Measurements from ENCODE around the gene CD86.

CD86 gene

GRCh38 chr3:122060040-122060698 lies 5.0 kb downstream of the CD86 start:
- no peak for DNase-seq

- DNase-seq = no peak
Observed at GRCh38 chr3:122063908-122064307, 8.7 kb downstream of the CD86 start.

DNA sequence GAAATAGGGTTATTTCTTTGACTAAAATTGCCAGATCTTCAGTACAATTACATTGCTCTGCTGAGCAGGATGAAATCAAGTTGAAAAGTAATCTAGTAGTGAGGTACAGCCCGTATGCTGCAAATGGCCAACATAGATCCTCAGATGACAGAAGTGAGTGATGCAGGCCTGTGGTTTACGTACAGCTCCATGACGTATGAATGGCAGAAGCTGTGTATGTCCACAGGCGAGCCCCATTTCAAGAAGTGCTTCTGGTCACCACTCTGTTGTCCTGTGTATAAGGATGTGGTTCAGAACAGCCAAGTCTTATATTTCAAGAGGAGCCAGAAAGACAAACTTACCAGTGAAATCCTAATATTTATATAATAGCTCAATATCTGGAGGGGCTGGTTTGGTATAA lies 9.2 kb downstream of the CD86 start:
- DNase-seq = no peak

DNA sequence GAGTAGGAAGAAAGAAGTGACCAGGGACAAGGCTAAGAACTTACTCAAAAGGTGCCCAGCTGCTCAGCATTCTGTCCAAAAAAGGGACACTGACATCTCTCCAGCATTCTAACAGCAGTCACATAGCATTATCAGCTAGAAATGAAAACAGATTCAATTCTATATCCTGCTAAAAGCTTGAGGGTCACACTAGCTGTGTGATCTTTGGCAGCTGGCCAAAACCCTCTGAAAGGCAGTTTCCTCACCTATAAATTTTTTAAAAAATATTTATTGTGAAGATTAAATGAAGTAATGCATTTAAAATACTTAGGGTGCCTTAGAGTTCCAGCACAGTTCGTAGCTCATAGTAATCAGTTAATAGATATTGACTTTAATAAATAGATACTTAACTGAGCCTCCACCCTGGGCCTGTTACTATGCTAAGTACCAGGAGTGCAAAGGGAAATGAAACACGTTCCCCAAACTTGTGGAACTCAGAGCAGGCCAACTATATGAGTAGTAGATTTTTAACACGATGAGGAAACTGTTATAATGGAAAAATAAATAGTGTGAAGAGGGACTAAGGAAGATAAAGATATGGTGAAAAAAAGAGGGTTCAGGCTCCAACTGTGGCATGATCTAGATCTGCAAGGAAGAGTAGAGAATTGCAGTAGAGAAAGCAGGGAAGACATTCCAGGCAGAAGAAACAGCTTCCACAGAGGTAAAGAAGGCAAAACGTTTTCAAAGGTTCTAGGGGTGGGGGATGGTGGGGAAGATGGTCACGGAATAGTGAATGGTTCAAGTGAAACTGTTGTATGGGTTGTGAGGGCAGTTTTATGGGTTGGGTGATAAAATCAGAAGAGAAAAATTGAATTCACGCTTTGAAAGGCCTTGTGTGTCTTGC lies 11.4 kb downstream of the CD86 start:
- no peak for DNase-seq

DNA sequence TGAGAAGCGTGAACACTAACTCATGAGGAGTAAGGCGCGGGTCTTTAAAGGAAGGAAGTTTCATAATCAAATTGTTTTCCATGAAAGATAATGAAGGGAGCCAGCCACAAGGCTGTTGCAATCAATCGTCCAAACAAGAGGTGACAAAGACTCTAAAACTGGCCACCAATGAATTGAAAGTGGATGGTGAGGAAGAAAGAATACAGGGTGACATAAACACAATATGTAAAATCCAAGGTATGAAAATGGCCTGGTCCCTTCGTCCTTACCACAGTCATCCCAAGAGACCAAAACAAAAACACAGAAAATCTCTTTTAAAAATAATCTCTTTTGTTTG lies 12.0 kb downstream of the CD86 start:
- DNase-seq = no peak

GRCh38 chr3:122067588-122068240 lies 12.6 kb downstream of the CD86 start:
- DNase-seq = no peak

DNA sequence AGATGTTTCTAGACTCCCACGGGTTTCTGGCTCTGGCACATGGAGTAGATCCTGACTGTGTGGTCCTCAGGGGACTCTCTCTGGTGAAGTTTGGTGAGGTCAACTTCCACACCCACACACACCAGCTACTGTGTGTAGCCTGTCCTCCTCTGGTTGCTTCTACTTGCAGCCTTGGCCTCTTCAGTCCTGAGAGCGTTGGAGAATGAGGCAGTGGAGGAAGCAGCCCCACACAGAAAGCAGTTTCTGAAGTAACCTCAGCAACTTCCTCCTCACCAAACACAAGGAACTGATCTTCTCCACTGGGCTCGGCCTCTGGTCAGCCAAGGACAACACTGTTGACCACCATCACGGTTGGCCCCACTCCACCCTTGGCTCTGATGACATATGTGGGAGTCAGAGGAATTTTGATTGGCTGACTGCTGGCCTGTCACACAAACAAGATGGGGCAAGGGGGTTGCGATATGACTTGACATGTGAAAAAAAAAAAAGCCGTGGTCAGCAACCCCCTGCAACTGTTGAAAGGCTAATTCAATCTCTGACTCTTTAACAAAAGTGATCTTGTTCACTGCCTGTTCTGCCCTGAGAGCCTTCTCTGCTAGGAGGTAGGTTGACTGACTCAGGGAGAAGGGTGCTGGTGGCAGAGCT lies 19.6 kb downstream of the CD86 start:
- DNase-seq = no peak

DNA sequence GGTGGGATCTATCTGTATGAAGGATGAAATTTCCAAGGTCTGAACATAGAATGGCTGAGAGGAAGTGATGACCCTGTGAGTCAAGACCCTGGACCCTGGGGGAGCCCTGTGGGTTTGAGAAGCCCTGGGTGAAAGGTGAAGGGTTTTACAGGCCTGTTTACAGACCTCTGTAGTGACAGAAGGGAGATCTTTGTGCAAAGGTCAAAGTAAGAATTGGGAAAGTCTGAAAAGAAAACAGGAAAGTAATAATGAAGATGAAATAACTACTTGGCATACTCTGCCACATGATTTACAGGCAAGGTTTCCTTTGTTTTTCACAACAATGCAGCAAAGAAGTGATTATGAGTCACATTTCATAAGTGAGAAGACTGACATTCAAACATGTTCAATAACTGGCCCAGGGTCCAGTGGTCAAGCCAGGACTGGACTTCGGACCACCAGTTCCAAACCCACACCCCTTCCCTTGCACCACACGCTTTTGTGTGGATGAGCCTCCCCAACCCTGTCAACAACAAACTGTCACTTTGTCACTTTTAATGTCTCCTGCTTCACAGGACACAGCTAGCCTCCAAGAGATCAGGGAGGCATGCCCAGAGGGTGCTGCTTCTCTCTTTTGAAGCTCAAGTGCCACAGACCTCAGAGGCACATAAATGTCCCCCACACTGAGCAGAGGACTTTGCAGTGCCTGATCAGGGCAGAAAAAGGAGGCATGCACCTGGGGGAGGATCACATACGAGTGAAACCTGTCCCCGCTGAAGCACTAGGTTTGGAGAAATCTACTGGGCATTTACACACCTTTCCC lies 21.5 kb downstream of the CD86 start:
- no peak for DNase-seq

DNA sequence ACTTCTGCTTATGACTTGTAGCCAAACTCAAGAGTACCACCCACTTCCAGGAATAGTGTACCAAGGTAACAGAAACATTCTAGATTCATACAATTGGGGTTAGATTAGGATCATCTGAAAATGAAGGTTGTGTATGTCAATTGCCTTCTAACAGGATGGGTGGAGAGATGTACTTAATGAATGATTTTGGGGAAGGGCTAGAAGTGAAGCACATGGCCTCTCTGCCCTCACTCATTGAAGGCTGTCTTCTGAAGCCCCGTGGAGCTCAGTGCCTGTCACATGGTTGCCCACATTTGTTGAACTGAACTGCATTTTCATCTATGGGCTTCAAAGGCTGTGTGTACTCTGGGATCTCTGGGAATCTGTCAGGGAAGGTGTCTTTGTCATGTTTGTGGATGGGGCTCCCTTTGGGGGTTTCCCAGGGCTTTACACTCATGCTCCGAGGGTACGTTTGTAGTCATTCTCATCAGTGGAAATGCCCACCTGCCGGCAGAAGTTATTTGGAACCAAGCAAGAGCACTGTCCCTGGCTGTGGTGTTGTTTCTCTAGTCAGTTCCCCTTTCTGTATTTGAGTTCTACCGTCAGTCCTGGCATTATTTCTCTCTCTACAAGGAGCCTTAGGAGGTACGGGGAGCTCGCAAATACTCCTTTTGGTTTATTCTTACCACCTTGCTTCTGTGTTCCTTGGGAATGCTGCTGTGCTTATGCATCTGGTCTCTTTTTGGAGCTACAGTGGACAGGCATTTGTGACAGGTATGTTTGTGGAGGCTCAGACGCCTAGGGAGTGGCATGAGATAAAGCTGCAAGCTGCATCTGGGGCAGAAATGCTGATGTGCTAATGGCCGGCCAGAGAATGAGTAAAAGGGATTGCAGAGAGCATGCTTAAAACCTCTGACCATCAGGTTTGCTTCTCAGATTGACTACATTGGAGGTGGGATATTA lies 22.4 kb downstream of the CD86 start:
- no peak for DNase-seq

- no peak for DNase-seq
Observed at GRCh38 chr3:122078235-122078935, 23.2 kb downstream of the CD86 start.

GRCh38 chr3:122079524-122080206 lies 24.5 kb downstream of the CD86 start:
- DNase-seq = no peak

- no peak for DNase-seq
Observed at GRCh38 chr3:122080207-122080587, 25.0 kb downstream of the CD86 start.

DNA sequence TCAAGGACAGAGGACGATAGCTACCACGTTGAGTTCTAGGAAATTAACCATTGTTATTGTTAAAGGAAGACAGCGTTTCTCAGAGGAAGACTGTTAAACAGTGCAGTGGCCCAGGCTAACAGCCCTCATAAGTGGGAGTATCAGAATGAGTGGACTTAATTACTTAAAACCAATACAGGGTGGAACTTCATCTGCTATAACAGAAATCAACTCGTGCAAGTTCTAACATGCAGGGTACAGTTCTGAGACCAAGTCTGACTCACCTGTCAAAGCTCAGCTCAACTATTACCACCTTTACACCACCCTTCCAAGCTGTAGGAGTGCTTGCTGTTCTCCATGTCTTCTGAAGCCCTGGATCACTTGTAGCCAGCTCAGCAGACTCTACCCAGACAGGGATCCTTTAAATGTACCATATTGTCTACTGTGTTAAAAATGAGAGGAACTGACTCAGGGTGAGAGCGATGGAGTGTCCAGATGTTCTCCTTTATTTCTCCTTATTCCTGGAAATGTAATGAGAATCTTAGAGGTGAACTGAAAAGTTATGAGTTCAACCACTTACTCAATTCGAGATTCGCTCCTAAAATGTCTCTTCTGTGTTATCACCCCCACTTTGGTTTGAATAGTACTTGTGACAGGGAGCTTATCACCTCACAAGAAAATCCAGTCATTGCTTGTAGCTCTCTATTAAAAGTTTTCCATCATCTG lies 26.5 kb downstream of the CD86 start:
- no peak for DNase-seq

DNA sequence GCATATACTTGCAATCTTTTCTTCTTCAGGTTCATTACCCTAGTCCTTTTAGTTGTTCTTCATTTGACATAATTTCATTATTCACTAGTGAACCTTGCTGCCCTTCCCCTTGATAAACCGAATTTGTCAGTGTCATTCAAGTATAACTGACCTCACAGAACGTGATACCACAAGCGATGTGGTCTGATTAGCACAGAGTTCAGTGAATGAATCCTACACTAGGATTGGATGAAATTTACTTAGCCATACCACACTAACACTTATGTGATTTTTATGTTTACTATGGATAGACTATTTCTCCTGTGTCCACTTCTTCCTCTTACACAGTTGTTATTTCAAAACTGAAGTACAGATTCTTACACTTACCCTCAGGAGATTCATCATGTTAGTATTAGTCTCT lies 27.2 kb downstream of the CD86 start:
- no peak for DNase-seq

DNA sequence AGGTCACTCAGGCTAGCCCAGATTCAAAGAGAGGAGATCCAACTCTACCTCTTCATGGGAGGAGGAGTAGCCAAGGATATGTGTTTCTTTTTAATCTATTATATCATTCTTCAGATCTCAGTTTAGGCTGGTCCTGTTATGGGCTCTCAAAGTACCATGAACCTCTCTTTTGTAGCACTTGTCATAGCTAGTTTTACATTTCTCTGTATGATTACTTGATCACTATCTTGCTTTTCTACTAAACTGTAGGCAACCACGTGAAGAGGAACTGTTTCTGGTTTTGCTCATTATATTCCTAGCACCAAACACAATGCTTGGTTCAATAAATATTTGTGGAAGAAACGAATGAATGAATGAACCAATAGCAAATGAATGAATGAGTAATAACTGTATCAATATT lies 29.6 kb downstream of the CD86 start:
- DNase-seq = no peak

DNA sequence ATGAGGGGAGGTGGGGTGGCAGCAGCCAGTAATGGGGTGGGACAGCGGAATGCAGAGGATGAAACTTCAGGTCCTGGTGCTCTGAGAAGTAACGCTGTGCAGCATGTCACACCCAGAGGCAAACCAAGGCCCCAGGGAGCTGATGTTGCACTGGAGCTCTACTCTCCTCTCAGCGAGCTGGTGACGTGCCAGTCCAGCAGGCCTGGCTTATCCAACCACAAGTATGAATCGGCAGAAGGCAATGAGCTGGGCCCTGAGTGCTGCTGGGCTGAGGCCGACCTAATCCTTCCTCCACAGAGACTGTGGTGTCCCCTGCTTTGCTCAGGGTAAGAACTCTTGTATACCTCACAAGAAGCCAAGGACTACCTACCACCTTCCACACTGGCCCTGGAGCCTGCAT lies 30.5 kb downstream of the CD86 start:
- no peak for DNase-seq

DNA sequence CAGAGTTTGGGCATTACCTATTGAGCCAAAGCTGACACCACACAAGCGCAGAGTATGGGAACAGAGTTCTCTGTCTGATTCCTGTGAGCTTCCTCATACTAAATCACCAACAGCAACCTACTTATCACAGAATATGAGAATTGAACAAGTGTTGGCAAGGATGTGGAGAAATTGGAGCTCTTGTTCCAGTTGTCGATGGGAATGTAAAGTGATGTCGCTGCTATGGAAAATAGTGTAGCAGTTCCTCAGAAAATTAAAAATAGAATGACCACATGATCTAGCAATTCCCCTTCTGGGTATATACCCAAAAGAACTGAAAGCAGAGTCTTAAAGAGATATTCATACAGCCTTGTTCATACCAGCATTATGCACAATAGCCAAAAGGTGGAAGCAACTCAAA lies 33.4 kb downstream of the CD86 start:
- DNase-seq = no peak

- DNase-seq = no peak
Observed at GRCh38 chr3:122091602-122092295, 36.6 kb downstream of the CD86 start.

Data from activated naive CD4-positive, alpha-beta T cell treated with Interleukin-2 at 50 U/mL for 16 hours (primary cell).